Measurements from ENCODE around the gene ASTN2. TPM values are rescaled to one million over a fixed set of nuclear protein-coding genes. Genes with fewer than 3 reads are reported as not detected.

ASTN2 gene
- total RNA-seq, 4 donors from 2014 or later, result 3.3 to 10.2 (median 6.3) TPM

- H3K36me3 ChIP-seq, result no peaks in the 10 kb centered on the region
- TF ChIP-seq POLR2A (IDR thresholded peaks at IDR 0.05) (no peak), CTCF (IDR thresholded peaks at IDR 0.05) (no peak)
- no peaks in the 10 kb centered on the region for H3K27me3 ChIP-seq
- no peak overlapping the region for H3K4me3 ChIP-seq
- no peaks in the 10 kb centered on the region for H3K4me1 ChIP-seq
- H3K27ac ChIP-seq, result no peak overlapping the region
- H3K9me3 ChIP-seq, result no peaks in the 10 kb centered on the region
- DNase-seq, result no peak
Measured at GRCh38 chr9:117104716-117105495, 310.0 kb downstream of the ASTN2 start.

- no peaks in the 10 kb centered on the region for H3K36me3 ChIP-seq
- H3K9me3 ChIP-seq, result no peaks in the 10 kb centered on the region
- H3K27ac ChIP-seq, result no peak overlapping the region
- H3K4me1 ChIP-seq, result no peaks in the 10 kb centered on the region
- no peak overlapping the region for H3K4me3 ChIP-seq
- DNase-seq, result no peak
- H3K27me3 ChIP-seq, result no peaks in the 10 kb centered on the region
- TF ChIP-seq CTCF (IDR thresholded peaks at IDR 0.05) (no peak), POLR2A (IDR thresholded peaks at IDR 0.05) (no peak)
Measured at GRCh38 chr9:117104206-117104605, 310.7 kb downstream of the ASTN2 start.

GRCh38 chr9:117103438-117104110 is 311.3 kb downstream of the ASTN2 start:
- no peak for DNase-seq
- Histone ChIP-seq H3K9me3 (no peaks in the 10 kb centered on the region), H3K27me3 (no peaks in the 10 kb centered on the region), H3K36me3 (no peaks in the 10 kb centered on the region), H3K27ac (no peak overlapping the region), H3K4me3 (no peak overlapping the region), H3K4me1 (no peaks in the 10 kb centered on the region)
- TF ChIP-seq POLR2A (IDR thresholded peaks at IDR 0.05), result no peak
- no peak for TF ChIP-seq CTCF (IDR thresholded peaks at IDR 0.05)

GRCh38 chr9:117101008-117101407 is 313.8 kb downstream of the ASTN2 start:
- no peak for DNase-seq
- Histone ChIP-seq H3K9me3 (no peaks in the 10 kb centered on the region), H3K4me3 (no peak overlapping the region), H3K27me3 (no peaks in the 10 kb centered on the region), H3K27ac (no peak overlapping the region), H3K4me1 (no peaks in the 10 kb centered on the region), H3K36me3 (no peaks in the 10 kb centered on the region)
- TF ChIP-seq POLR2A (IDR thresholded peaks at IDR 0.05) (no peak), CTCF (IDR thresholded peaks at IDR 0.05) (no peak)

GRCh38 chr9:117098331-117098730 is 316.5 kb downstream of the ASTN2 start:
- DNase-seq, result no peak
- no peaks in the 10 kb centered on the region for H3K9me3 ChIP-seq
- H3K4me3 ChIP-seq, result no peak overlapping the region
- no peaks in the 10 kb centered on the region for H3K4me1 ChIP-seq
- TF ChIP-seq POLR2A (IDR thresholded peaks at IDR 0.05) (no peak), CTCF (IDR thresholded peaks at IDR 0.05) (no peak)
- no peaks in the 10 kb centered on the region for H3K27me3 ChIP-seq
- no peaks in the 10 kb centered on the region for H3K36me3 ChIP-seq
- no peak overlapping the region for H3K27ac ChIP-seq

All from Peyer's patch (tissue), 4 donors.